Hair follicle dermal papilla cell (primary cell): ENCODE data around the gene ZNF791. TPM values are rescaled to one million over a fixed set of nuclear protein-coding genes. Genes with fewer than 3 reads are reported as not detected.

Experiments
- total RNA-seq: library from RNA; depleted of rRNA; stranded (reverse); fragments of >200 nt; gene quantifications from 2 replicates; pipeline ENCODE4 v1.2.3, GENCODE V29; 2012

Gene ZNF791
- 16.0 and 18.3 TPM in 2 replicates for total RNA-seq

DNA sequence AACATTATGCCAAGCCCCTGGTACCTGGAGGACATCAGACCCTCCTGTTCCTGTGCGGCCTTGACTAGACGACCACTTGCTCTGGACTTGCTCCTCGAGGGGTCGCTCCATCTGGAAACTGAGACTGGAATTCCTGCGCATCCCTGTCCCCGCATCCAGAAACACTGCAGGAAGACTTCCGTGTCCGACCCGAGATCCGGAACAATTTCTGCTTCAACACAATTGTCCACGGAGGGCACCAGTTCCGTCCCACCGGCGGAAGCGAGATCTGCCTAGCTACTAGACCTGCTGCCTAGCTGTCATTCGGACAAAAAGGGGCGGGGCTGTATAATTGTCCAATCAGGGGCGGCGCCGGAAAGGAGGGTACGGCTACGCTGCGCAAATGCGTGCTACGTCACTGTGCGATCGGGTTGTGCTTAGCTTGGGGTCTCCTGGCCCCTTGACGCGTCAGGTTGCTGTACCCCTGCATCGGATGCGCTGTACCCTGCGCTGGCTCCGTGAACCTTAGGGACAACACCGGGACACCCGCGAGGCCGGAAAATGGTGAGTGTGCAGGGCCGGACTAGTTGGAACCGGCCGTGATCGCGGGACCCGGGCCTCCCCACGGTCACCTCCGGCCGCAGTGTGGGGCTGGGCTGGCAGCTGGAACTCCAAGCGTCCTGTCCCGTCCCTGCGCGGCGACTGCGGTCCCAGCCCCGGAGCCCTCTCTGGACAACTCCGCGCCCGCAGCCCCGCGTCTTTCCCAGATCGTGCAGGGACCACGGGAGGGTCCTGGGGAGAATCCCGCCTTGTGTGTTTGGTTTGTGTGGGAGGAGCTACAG lies at the start of gene ZNF791, which contains the start of gene ZNF490:
ZNF791 (plus strand) TSS at position 381 of the 821 bp plus-strand sequence; CDS start at position 541, 160 bp downstream.
ZNF490 (minus strand) TSS at position 274 of the 821 bp plus-strand sequence; CDS start at position 141, 133 bp downstream.

GRCh38 chr19:12666265-12667048 lies 55.7 kb downstream of the ZNF791 start, which contains the start of the genes MAN2B1 and WDR83:
TSS of gene MAN2B1 (minus strand) at chr19:12666742. CDS start at chr19:12666701, 41 bp downstream.
TSS of gene WDR83 (plus strand) at chr19:12666807. CDS start at chr19:12669791, 2,984 bp downstream.

DNA sequence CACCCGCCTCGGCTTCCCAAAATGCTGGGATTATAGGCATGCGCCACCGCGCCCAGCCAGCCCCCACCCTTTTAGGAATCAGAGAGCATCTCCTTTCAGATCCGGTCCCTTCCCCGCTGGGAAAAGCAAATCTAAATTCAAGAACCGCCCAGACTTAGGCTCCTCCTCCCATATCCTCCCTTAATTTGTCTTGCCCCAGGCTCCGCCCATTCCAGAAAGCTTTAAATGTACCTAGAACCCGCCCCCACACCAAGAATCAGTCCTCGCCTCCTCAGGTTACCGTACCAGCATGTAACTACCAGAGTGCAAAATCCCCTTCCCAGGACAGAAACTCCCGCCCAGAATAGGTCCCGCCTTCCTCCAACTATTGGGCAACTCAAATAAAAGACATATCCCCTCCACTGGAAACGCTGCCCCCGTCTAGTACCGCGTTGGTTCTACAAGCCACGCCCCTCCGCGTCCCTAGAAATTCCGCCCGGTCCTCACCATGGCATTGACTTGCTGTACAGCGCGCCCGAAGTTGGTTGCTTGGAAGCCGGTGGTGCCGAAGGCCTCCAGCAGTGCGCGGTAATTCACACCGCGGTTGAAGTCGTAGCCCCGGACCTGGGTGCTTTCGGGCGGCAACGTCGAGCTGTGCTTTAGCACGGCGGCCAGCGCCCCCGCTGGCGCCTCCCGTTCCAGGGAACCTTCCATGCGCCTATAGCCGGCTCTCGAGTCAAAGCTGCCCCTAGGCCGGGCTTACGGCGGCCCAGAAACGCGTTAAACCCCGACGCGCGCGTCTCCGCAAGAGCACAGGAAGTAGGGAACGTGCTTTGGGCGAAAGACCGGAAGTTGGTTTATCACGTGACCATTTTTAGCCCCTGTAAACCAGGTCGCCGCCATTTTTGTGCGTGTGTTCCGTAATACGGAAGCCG lies 70.6 kb downstream of the ZNF791 start, which contains the start of gene DHPS:
DHPS (minus strand) TSS at position 807 of the 914 bp plus-strand sequence; CDS start at position 693, 114 bp downstream.

Other genes with a start within 250 kb of the ZNF791 start
- gene ZNF442, start 245.2 kb upstream of the ZNF791 start, total RNA-seq: 1.5 and 2.4 TPM in 2 replicates
- 3.4 and 3.6 TPM in 2 replicates for gene ZNF799, start 209.6 kb upstream of the ZNF791 start, total RNA-seq
- 1.8 TPM in 2 replicates for gene ZNF443, start 169.9 kb upstream of the ZNF791 start, total RNA-seq
- 2.6 and 3.7 TPM in 2 replicates for gene ZNF709, start 126.1 kb upstream of the ZNF791 start, total RNA-seq
- gene ZNF564, start 59.4 kb upstream of the ZNF791 start, total RNA-seq: 6.9 and 10.5 TPM in 2 replicates
- 5.8 and 6.5 TPM in 2 replicates for gene ZNF490, start 107 bp upstream of the ZNF791 start, total RNA-seq
- gene MAN2B1, start 55.8 kb downstream of the ZNF791 start, total RNA-seq: 48.8 and 55.5 TPM in 2 replicates
- gene WDR83, start 55.9 kb downstream of the ZNF791 start, total RNA-seq: 6.7 and 8.4 TPM in 2 replicates
- gene DHPS, start 71.0 kb downstream of the ZNF791 start, total RNA-seq: 49.5 and 58.8 TPM in 2 replicates
- not detected in 2 replicates for gene GNG14, start 77.1 kb downstream of the ZNF791 start, total RNA-seq
- 10.4 and 12.3 TPM in 2 replicates for gene FBXW9, start 85.7 kb downstream of the ZNF791 start, total RNA-seq
- 51.8 and 60.7 TPM in 2 replicates for gene TNPO2, start 113.0 kb downstream of the ZNF791 start, total RNA-seq
- 90.7 and 109 TPM in 2 replicates for gene TRIR, start 123.8 kb downstream of the ZNF791 start, total RNA-seq
- gene GET3, start 126.6 kb downstream of the ZNF791 start, total RNA-seq: 74.2 and 91.0 TPM in 2 replicates
- gene BEST2, start 140.9 kb downstream of the ZNF791 start, total RNA-seq: not detected in 2 replicates
- 18.3 and 18.8 TPM in 2 replicates for gene HOOK2, start 164.6 kb downstream of the ZNF791 start, total RNA-seq
- 175 and 240 TPM in 2 replicates for gene JUNB, start 180.6 kb downstream of the ZNF791 start, total RNA-seq
- gene PRDX2, start 190.9 kb downstream of the ZNF791 start, total RNA-seq: 140 TPM in 2 replicates
- not detected in 2 replicates for gene THSD8, start 191.1 kb downstream of the ZNF791 start, total RNA-seq
- gene RNASEH2A, start 195.7 kb downstream of the ZNF791 start, total RNA-seq: 3.7 and 6.2 TPM in 2 replicates
- not detected in 2 replicates for gene RTBDN, start 223.7 kb downstream of the ZNF791 start, total RNA-seq
- 0.16 and 0.36 TPM in 2 replicates for gene MAST1, start 227.6 kb downstream of the ZNF791 start, total RNA-seq